Measurements from ENCODE around the gene PAGE1.
"Not testable (repeated sequence)": the region's sequence is repeated elsewhere in the genome, so short reads cannot be mapped to it uniquely, and the experiment has no call there.

PAGE1 gene

DNA sequence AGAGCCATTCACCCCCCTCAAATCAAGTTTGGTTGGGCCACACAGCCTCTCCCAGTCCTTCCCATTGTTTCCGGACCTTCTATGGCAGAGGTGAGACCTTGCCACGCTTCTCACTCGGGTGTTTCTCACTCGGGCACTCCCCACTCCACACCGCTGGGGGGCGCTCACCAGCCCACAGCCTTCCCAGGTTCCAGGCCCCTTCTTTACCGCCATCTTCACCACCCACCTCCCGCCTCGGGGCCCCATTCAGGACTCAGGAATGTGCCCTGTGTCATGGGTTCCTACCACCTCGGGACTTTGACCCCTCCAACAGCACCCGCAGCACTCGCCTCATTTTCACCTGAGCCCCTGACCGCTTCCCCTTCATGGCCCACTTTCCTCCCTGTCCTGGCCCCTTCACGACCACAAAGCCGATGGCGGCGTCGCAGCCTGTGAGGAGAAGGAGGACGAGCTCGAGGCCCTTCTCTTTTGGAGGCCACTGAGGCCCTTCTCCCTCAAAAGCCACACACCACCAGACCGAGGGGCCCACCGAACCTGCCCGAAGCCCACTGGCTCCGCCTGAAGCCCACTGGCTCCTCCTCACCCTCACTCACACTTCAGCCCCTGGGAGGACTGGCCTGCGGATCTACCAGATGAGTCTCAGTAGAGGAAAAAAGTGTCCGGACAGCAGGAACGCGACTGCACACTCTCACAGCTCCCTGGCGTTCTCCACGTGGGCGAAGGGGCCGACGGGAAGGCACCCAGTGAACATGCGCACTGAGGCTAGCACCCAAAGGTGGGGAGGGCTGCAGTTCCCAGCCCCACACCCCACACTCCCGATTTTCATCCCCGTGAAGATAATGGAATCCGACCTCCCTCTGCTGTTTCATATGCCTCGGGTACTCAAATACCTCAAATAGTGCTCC lies at the start of gene PAGE1:
Gene PAGE1, minus strand, starts transcription at position 709 of the 905 bp plus-strand sequence. CDS start 1,214 bp downstream, outside the sequence.
- DNase-seq = no peak

DNA sequence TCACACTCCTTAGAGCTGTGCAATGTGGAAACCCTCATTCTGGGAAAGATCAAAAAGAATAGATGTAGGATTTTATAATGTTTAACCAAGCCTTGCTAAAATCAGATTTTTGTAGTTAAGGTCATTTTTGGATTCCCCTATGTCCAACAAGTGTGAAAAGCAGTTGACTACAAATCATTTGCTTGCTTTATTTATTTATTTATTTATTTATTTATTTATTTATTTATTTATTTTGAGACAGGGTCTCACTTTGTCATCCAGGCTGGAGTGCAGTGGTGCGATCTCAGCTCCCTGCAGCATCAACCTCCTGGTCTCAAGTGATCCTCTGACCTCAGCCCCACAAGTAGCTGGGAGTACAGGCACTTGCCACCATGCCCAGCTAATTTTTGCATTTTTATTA lies 45.7 kb upstream of the PAGE1 start:
- not testable (repeated sequence) for DNase-seq

DNA sequence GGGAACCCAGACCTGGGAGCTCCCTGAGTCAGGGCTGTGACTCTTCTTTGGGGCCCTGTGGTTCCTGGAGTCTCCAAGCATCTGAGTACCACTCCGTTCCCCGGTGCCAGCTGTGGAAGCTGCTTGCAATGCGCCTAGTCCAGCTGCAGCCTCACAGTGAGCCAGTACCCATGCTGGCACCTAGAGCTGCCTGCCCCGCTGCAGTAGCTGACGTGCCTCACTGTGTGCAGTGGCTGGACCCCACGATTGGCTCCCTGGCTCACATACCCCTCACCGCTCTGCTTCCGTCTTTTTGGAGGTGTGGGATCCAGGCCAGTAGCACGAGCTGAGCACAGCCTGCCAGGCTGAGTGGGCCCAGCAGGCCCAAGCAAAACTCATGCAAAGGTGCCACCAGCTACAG lies 32.1 kb upstream of the PAGE1 start:
- no peak for DNase-seq

- DNase-seq = no peak
Measured at GRCh38 chrX:49726966-49727365, 31.2 kb upstream of the PAGE1 start.

DNA sequence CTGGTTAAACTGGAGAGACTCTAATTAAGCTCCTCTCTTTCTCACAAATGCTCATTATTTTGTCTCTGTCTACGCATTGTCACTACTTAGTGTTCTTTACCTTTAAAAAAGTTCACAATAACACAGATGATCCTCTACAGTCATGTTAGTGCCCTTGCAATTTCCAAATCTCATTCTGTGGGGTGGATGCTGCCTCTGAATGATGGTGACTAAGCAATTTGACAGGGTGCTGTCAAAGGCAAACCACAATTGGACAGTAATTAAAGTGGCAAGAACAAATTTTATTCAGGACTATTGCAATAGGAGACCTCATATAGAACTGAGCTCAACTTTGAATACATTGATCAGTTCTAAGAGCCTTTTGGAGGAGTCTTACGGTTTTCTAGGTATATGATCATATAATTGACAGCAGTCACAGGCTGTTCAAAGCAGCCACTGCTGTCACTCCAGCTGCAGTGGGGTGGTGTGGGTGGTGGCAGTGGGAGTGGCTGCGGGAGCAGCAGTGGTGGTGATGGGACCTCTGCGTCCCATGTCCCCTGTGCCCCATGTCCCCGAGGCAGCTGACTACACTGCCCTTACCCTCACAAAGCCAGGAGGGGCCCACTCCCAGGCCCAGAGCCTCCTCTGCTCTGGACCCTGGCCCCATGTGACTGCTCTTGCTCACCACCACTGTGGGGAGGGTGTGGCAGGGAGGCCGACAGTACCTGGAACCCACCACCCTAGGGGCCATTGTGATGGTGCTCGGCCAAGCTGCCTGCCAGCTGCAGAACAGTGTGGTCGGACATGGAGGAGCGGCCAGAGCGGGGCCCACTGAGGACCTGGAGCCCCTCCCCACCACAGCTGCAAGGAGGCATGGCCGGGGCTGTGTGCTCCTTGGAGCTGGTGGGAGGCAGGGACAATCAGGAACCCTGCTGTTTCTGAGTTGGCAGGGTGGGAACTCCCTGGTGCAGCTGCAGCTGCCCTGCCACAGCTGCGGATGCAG lies 30.4 kb upstream of the PAGE1 start:
- DNase-seq = no peak

GRCh38 chrX:49725401-49725800 lies 29.6 kb upstream of the PAGE1 start:
- DNase-seq = no peak

DNA sequence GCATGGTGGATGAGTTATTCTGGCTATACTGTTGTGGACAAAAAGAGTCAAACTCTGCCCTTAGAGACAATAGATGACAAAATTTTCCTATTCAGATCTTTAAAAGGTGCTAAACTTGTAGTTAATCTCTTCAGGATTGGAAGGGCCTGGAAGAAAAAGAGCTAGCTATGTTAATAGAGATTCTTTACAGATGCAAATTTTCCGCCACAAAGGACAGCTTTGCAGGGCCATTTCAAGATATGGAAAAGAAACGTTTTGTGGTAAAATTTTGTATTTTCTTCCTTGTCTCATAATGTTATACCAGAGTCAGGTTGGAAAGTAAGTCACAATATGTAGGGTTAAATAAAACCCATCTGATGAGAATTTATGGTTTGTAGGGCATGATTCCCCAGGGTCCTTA lies 24.3 kb upstream of the PAGE1 start:
- DNase-seq = not testable (repeated sequence)

GRCh38 chrX:49712577-49712976 lies 16.8 kb upstream of the PAGE1 start:
- no peak for DNase-seq

DNA sequence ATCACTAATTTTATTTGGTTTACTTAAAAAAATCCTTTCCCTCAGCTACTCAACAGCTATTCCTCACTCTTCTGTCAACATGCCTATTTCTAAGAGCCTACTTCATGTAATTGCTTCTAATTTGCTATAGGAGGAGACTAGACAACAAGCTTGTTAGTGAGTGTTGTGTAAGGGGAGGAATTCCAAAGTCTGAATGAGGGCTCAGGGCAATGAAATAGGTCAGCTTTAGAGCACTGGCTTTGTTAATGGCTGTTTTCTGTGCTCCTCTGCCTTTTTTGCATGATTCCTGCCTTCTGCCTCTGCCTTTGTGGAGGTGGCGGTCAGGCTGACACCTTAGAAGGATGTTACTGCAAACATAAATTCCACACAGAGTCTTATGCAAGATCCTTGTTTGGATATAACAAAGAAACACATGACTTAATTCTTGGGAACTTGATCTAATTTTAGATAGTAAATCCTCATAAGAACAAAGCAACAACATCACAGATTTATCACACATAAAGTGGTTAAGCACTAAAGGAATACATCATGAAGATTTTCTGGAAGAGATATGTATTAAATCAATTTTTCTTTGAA lies 15.0 kb upstream of the PAGE1 start:
- DNase-seq = no peak

DNA sequence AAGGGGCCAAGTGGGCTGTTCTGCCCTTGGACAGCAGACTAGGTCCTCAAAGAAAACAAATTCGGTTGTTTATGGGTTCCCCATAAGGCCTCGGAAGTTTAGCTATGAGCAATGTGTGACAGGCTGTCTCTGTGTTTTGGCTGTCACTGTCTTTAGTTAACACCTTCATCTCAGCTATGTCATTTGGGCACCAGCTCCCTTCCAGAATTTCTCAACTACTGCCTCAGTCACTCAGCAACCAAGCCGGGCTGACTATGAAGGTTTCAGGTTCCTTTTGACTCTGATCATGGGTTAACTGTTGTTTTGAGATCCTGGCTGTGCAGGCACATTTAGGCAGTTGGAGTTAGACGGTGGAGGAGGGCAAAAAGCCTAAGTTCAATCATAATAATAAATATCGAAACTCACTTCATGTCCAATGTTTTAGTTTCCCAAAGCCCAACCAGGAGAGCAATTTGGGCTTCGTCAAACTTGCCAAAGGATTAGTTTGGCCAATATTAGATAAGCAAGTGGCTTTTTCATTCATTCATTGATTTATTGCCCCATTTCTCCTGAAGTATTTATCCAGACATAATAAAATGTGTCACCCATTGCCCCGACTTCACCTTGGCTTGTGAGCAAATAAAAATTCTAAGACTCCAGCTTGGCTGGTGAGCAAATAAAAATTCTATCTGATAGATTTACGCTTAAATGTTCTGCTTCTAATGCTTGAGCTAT lies 9.1 kb upstream of the PAGE1 start:
- no peak for DNase-seq

- DNase-seq = no peak
Measured at GRCh38 chrX:49701933-49702332, 6.1 kb upstream of the PAGE1 start.

GRCh38 chrX:49701323-49701722 lies 5.5 kb upstream of the PAGE1 start:
- no peak for DNase-seq

- no peak for DNase-seq
Measured at GRCh38 chrX:49675075-49675719, 20.6 kb downstream of the PAGE1 start.

- no peak for DNase-seq
Measured at GRCh38 chrX:49673394-49673793, 22.4 kb downstream of the PAGE1 start.

DNA sequence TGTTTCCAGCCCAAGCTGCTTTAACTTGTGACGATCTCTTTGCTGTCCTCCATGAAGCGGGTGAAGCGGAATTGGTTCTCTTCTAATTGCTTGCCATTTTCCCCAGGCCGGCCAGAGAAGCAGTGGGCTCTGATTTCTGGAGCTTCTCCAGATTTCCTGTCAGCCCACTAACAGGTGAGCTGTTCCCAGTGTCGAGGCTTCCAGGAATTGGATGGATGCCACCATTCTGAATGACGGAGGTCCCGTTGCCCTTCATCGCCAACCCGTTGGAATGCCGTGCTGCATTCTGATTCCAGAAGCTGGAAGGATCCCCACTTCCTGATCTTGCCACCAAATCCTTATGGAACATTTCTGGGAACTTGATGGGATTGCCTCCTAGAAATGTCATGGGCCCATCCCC lies 31.0 kb downstream of the PAGE1 start:
- no peak for DNase-seq

- no peak for DNase-seq
Measured at GRCh38 chrX:49661881-49662280, 33.9 kb downstream of the PAGE1 start.

GRCh38 chrX:49659771-49660170 lies 36.0 kb downstream of the PAGE1 start:
- DNase-seq = no peak

DNA sequence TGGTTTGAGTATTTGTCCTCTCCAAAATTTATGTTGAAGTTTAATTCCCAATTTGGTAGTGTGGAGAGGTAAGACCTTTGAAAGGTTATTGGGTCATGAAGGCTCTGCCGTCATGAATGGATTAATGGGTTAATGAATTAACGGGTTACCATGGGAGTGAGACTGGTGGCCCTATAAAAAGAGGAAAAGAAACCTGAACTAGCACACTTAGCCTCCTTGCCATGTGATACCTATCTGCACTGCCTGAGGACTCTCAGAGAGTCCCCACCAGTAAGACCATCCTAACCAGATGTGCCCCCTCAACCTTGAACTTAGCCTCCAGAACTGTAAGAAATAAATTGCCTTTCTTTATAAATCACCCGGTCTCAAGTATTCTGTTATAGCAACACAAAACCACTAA lies 39.3 kb downstream of the PAGE1 start:
- DNase-seq = no peak

DNA sequence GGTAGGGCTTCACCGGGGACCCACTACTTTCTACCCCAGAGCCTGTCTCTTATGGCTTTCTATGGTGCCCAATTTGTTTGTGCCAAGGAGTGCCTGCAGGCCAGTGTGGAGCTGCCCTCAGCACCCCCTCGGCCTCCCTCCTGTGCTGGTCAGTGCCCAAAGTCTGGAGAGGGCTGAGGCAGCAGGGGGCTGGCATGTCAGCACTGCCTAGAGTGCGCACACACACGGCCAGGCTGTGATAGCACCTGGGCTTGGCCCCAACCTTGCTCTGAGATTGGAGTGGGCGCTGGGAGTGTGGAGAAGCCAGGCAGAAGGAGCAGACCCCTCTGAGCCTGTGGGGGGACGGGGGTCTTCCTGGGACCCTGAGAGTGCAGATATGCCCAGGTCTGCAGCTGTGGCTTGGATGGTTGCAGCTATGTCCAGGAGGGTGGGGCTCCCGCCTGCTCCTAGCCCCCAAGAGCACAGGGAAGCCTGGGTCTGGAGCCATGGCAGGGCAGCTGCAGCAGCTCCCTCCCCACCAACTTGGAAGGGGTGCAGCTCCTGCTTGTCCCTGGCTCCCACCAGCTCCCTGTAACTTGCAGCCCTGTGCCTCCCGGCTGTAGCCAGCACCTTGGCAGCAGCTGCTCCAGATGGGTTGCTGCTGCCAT lies 50.7 kb downstream of the PAGE1 start:
- DNase-seq = no peak
